Endothelial cell of umbilical vein (primary cell): Measurements from ENCODE around the gene XIRP1. TPM values are rescaled to one million over a fixed set of nuclear protein-coding genes. Genes with fewer than 3 reads are reported as not detected.

Source experiments
- BruUV-seq: library from RNA; stranded (reverse); fragments of 400-500 nt; replicated peaks from 2 replicates; lab custom pipeline; 2021; lab: Mats Ljungman, UMichigan
- CTCF ChIA-PET: fragments of 300-600, 350-600 bp; sonication (Branson Sonifier 250); formaldehyde crosslinking; loops from one replicate; lab custom pipeline; 2021; ENCODE audit warnings: antibody characterized with exemption, inconsistent platforms; lab: Charles Lee
- POLR2A ChIA-PET: fragments of 300-600, 350-600 bp; sonication (Branson Sonifier 250); formaldehyde crosslinking; loops from one replicate; lab custom pipeline; 2021; ENCODE audit warnings: antibody characterized with exemption, inconsistent platforms; lab: Charles Lee
- DNase-seq: peaks from one replicate; pipeline ENCODE4 v3.0.0-alpha.2; 2011; ENCODE audit warnings: low read depth, low spot score
- FAIRE-seq: peaks from 2 replicates; lab custom pipeline; 2011; peaks lifted over from hg19 to GRCh38; lab: Jason Lieb, UNC
- H2AFZ ChIP-seq: 2 replicates; pipeline ENCODE4 v1.6.0; 2012; ENCODE audit warnings: low read depth, low read length, control low read depth, inconsistent platforms
- H3K27ac ChIP-seq: 2 replicates; pipeline ENCODE4 v1.5.1; 2011; ENCODE audit warnings: low read depth, mild to moderate bottlenecking, control low read depth, low read length, moderate library complexity; ENCODE audit not compliant: insufficient read depth
- H3K27me3 ChIP-seq, 2 experiments: 2 replicates each; pipeline versions ENCODE4 v1.6.0 to v1.6.1; 2011; ENCODE audit warnings: low read length in 2 of 2, mixed read lengths in 1 of 2; ENCODE audit not compliant: control insufficient read depth in 2 of 2, insufficient read depth in 2 of 2
- H3K36me3 ChIP-seq, 2 experiments: 2 replicates in 1 of 2; 3 replicates in 1 of 2; pipeline ENCODE4 v1.5.1; 2011; ENCODE audit warnings: low read length in 2 of 2, mild to moderate bottlenecking in 1 of 2, moderate library complexity in 1 of 2; ENCODE audit not compliant: control insufficient read depth in 2 of 2, insufficient read depth in 2 of 2; ENCODE audit errors: extremely low read depth in 1 of 2
- H3K4me1 ChIP-seq: 3 replicates; pipeline ENCODE4 v1.5.1; 2011; ENCODE audit warnings: mild to moderate bottlenecking, low read length; ENCODE audit not compliant: control insufficient read depth, insufficient read depth; ENCODE audit errors: extremely low read depth
- H3K4me2 ChIP-seq: 2 replicates; pipeline ENCODE4 v1.6.1; 2011; ENCODE audit warnings: low read length, control low read depth, mixed read lengths; ENCODE audit not compliant: insufficient read depth
- H3K4me3 ChIP-seq, 3 experiments: fragments of 200-600 bp in 1 of 3; sonication (generic), shearing (Covaris generic) in 1 of 3; replicated peaks in 1 of 3; 2 replicates each; pipeline ENCODE4 v1.5.1; 2011 to 2016; ENCODE audit warnings: control low read depth in 3 of 3, low read length in 3 of 3, mild to moderate bottlenecking in 2 of 3, inconsistent platforms in 1 of 3, low read depth in 1 of 3, moderate library complexity in 1 of 3; ENCODE audit not compliant: insufficient read depth in 1 of 3
- H3K79me2 ChIP-seq: 2 replicates; pipeline ENCODE4 v1.6.0; 2012; ENCODE audit warnings: low read length, inconsistent platforms; ENCODE audit not compliant: control insufficient read depth, insufficient read depth
- H3K9ac ChIP-seq: replicated peaks from 2 replicates; pipeline ENCODE3; 2011; ENCODE audit warnings: low read length, control low read depth; ENCODE audit not compliant: insufficient read depth; ENCODE audit errors: extremely low read depth
- H3K9me1 ChIP-seq: replicated peaks from 3 replicates; pipeline ENCODE4 v1.6.0; 2011; ENCODE audit warnings: mild to moderate bottlenecking, low read length; ENCODE audit not compliant: control insufficient read depth, insufficient read depth; ENCODE audit errors: extremely low read depth
- H3K9me3 ChIP-seq: replicated peaks from 2 replicates; pipeline ENCODE4 v1.5.1; 2012; ENCODE audit warnings: low read length, inconsistent platforms; ENCODE audit not compliant: control insufficient read depth, insufficient read depth
- H4K20me1 ChIP-seq: replicated peaks from 2 replicates; pipeline ENCODE3; 2011; ENCODE audit warnings: mild to moderate bottlenecking, low read length; ENCODE audit not compliant: control insufficient read depth, insufficient read depth; ENCODE audit errors: extremely low read depth
- EZH2 ChIP-seq: IDR thresholded peaks from 2 replicates; pipeline ENCODE4 v1.6.1; 2012; ENCODE audit warnings: borderline replicate concordance, low read depth, mild to moderate bottlenecking, moderate library complexity, low read length, inconsistent platforms; ENCODE audit not compliant: severe bottlenecking
- FOS ChIP-seq: IDR thresholded peaks from 2 replicates; pipeline ENCODE4 v1.6.1; 2011; ENCODE audit warnings: mild to moderate bottlenecking, low read length, moderate library complexity, borderline replicate concordance; ENCODE audit not compliant: insufficient read depth
- GATA2 ChIP-seq: IDR thresholded peaks from 2 replicates; pipeline ENCODE4 v1.7.0; 2011; ENCODE audit warnings: low read depth, mild to moderate bottlenecking, moderate library complexity, mixed read lengths, low read length; ENCODE audit not compliant: insufficient read length, insufficient read depth
- JUN ChIP-seq: IDR thresholded peaks from 2 replicates; pipeline ENCODE4 v1.6.1; 2011; ENCODE audit warnings: borderline replicate concordance, low read depth; ENCODE audit not compliant: insufficient read length, insufficient read depth
- MAX ChIP-seq: IDR thresholded peaks from 2 replicates; pipeline ENCODE4 v1.6.1; 2011; ENCODE audit not compliant: insufficient read depth, insufficient read length
- MYC ChIP-seq: IDR thresholded peaks from one replicate; pipeline ENCODE4 v1.6.1; 2011; ENCODE audit warnings: mild to moderate bottlenecking, low read depth, low read length
- POLR2AphosphoS5 ChIP-seq: IDR thresholded peaks from 2 replicates; pipeline ENCODE4 v1.6.1; 2012; ENCODE audit warnings: low read depth, mild to moderate bottlenecking, control low read depth, low read length, moderate library complexity; ENCODE audit not compliant: insufficient read depth
- dilution Hi-C: fragments of 300-500 bp; cut with MboI; formaldehyde crosslinking; loops from one replicate; pipeline ENCODE4 v1.15.0; 2019; ENCODE audit warnings: low sequenced_read_pairs; ENCODE audit not compliant: extremely low pct_ligation_motif_present
- intact Hi-C: fragments of 100-400 bp; cut with micrococcal nuclease; formaldehyde crosslinking; loops from one replicate; pipeline ENCODE4 v1.10.0; 2022
- polyA plus RNA-seq, 4 experiments: library from polyadenylated mRNA; depleted of rRNA in 3 of 4; stranded (reverse) in 3 of 4; unstranded in 1 of 4; fragments of >200 nt; gene quantifications; 2 replicates each; pipeline versions ENCODE4 v1.2.1 to v1.2.3, GENCODE V29; 2011 to 2012; ENCODE audit warnings: missing spikeins in 1 of 4
- total RNA-seq: library from RNA; stranded (reverse); gene quantifications from 2 replicates; pipeline ENCODE4 v1.2.3, GENCODE V29; 2021

Gene XIRP1
- total and polyA plus RNA-seq, 2 donors (not counting 3 experiments of a cell fraction or from before 2014, with no cell fraction given): not detected

GRCh38 chr3:39144748-39145380 lies 47.5 kb downstream of the XIRP1 start:
- Histone ChIP-seq H4K20me1 (no peaks in the 10 kb centered on the region), H2AFZ (no peak overlapping the region), H3K27me3 (no peaks in the 10 kb centered on the region), H3K9me1 (no peaks in the 10 kb centered on the region), H3K79me2 (peaks cover 68% of the 10 kb centered on the region), H3K4me2 (no peak overlapping the region), H3K9ac (no peak overlapping the region), H3K4me1 (peaks cover 49% of the 10 kb centered on the region), H3K27ac (no peak overlapping the region), H3K4me3 (no peak overlapping the region), H3K9me3 (no peaks in the 10 kb centered on the region), H3K36me3 (peaks cover 4 to 32% of the 10 kb centered on the region in 2 experiments)
- CTCF ChIA-PET: interaction anchor here (1.8 kb wide), 1 partner anchor 45 kb away, joined by 5 read pairs; no protein-coding TSS in a partner anchor
- DNase-seq: no peak
- no peak for FAIRE-seq
- no TSS peak for BruUV-seq
- POLR2A ChIA-PET: no interaction called here
- no peak for TF ChIP-seq FOS
- no peak for TF ChIP-seq EZH2
- no peak for TF ChIP-seq MAX
- no peak for TF ChIP-seq JUN
- TF ChIP-seq MYC: no peak
- intact Hi-C loops: loop anchor here (10.0 kb wide), 1 partner anchor 420 kb away; no protein-coding TSS in a partner anchor
- dilution Hi-C loops: no loop called here

GRCh38 chr3:39144095-39144747 lies 48.2 kb downstream of the XIRP1 start:
- Histone ChIP-seq H3K27me3 (no peaks in the 10 kb centered on the region), H3K9ac (no peak overlapping the region), H3K4me2 (no peak overlapping the region), H3K9me1 (no peaks in the 10 kb centered on the region), H3K27ac (no peak overlapping the region), H3K9me3 (no peaks in the 10 kb centered on the region), H3K36me3 (peaks cover 4 to 32% of the 10 kb centered on the region in 2 experiments), H4K20me1 (no peaks in the 10 kb centered on the region), H3K79me2 (peaks cover 61% of the 10 kb centered on the region), H3K4me1 (peaks cover 43% of the 10 kb centered on the region), H3K4me3 (no peak overlapping the region), H2AFZ (no peak overlapping the region)
- intact Hi-C loops (loop anchor here (10.0 kb wide), 1 partner anchor 419 kb away; no protein-coding TSS in a partner anchor), dilution Hi-C loops (no loop called here)
- ChIA-PET CTCF (interaction anchor here (1.2 to 1.8 kb wide), 2 partner anchors 22 to 46 kb away, joined by 4 to 5 read pairs; no protein-coding TSS in a partner anchor), POLR2A (no interaction called here)
- BruUV-seq: no TSS peak
- no peak for DNase-seq
- TF ChIP-seq GATA2 (no peak), EZH2 (no peak), POLR2AphosphoS5 (no peak), MYC (no peak), JUN (no peak)
- no peak for FAIRE-seq
